GM12878 (cell line): ENCODE measurements around the gene NOP9. TPM values are rescaled to one million over a fixed set of nuclear protein-coding genes. Genes with fewer than 3 reads are reported as not detected.

ENCODE experiments used
- ATAC-seq: fragments of 200-7000 bp; cut with Tn5 transposase; 3 replicates; pipeline ENCODE4 v1.9.1; 2020; ENCODE audit warnings: mild to moderate bottlenecking, moderate library complexity
- BruUV-seq: library from RNA; stranded (reverse); fragments of 400-500 nt; replicated peaks from 2 replicates; lab custom pipeline; 2021; lab: Mats Ljungman, UMichigan
- CTCF ChIA-PET: fragments of 300-600 bp; sonication (Branson Sonifier 250); formaldehyde crosslinking; extraction: SDS; loops from one replicate; lab custom pipeline; 2021; ENCODE audit warnings: inconsistent platforms; lab: Yijun Ruan, JAX
- POLR2A ChIA-PET: fragments of 350-600 bp; formaldehyde crosslinking; extraction: SDS; loops from one replicate; lab custom pipeline; 2021; ENCODE audit warnings: inconsistent platforms; lab: Charles Lee
- RAD21 ChIA-PET: fragments of 300-600 bp; sonication (Branson Sonifier 250); formaldehyde crosslinking; loops from one replicate; lab custom pipeline; 2023; ENCODE audit warnings: antibody characterized with exemption; ENCODE audit not compliant: unreplicated experiment; lab: Charles Lee
- SMC1A ChIA-PET: fragments of 300-600 bp; sonication (Branson Sonifier 250); formaldehyde crosslinking; loops from one replicate; lab custom pipeline; 2023; ENCODE audit not compliant: unreplicated experiment, uncharacterized antibody; lab: Charles Lee
- DNase-seq: peaks from one replicate; pipeline ENCODE4 v3.0.0-alpha.2; 2011; ENCODE audit warnings: low read depth, low spot score
- FAIRE-seq: peaks from 3 replicates; lab custom pipeline; 2011; peaks lifted over from hg19 to GRCh38; lab: Jason Lieb, UNC
- H2AFZ ChIP-seq: 2 replicates; pipeline ENCODE4 v1.6.0; 2011; ENCODE audit warnings: low read depth, low read length, control low read depth; ENCODE audit not compliant: control insufficient read depth
- H3K27ac ChIP-seq: 2 replicates; pipeline ENCODE4 v1.5.1; 2011; ENCODE audit warnings: control low read depth; ENCODE audit not compliant: control insufficient read depth, insufficient read depth
- H3K27me3 ChIP-seq, 2 experiments: replicated peaks in 1 of 2; 2 replicates each; pipeline versions ENCODE4 v1.6.0 to v1.6.1; 2011; ENCODE audit warnings: low read length in 1 of 2; ENCODE audit not compliant: control insufficient read depth in 2 of 2, insufficient read depth in 2 of 2
- H3K36me3 ChIP-seq, 2 experiments: 2 replicates each; pipeline ENCODE4 v1.5.1; 2011; ENCODE audit warnings: low read length in 1 of 2; ENCODE audit not compliant: control insufficient read depth in 2 of 2, insufficient read depth in 2 of 2
- H3K4me1 ChIP-seq: 2 replicates; pipeline ENCODE4 v1.6.1; 2011; ENCODE audit warnings: mild to moderate bottlenecking, low read length, moderate library complexity, mixed read lengths; ENCODE audit not compliant: control insufficient read depth, insufficient read depth
- H3K4me2 ChIP-seq: 2 replicates; pipeline ENCODE4 v1.6.0; 2011; ENCODE audit warnings: control low read depth; ENCODE audit not compliant: control insufficient read depth, insufficient read depth
- H3K4me3 ChIP-seq: fragments of 200-600 bp; sonication (generic); 2 replicates; pipeline ENCODE4 v1.5.1; 2016
- H3K79me2 ChIP-seq: 2 replicates; pipeline ENCODE4 v1.6.0; 2011; ENCODE audit warnings: low read length; ENCODE audit not compliant: control insufficient read depth, insufficient read depth
- H3K9ac ChIP-seq: 2 replicates; pipeline ENCODE4 v1.8.0; 2011; ENCODE audit warnings: low read length, control low read depth, mixed read lengths; ENCODE audit not compliant: control insufficient read depth, insufficient read depth
- H3K9me3 ChIP-seq: replicated peaks from 3 replicates; pipeline ENCODE4 v1.5.1; 2011; ENCODE audit warnings: mild to moderate bottlenecking, low read length; ENCODE audit not compliant: control insufficient read depth, insufficient read depth
- H4K20me1 ChIP-seq: 2 replicates; pipeline ENCODE4 v1.6.0; 2011; ENCODE audit not compliant: control insufficient read depth, insufficient read depth
- BMI1 ChIP-seq: fragments of 450-650 bp; IDR thresholded peaks from 2 replicates; pipeline ENCODE4 v1.6.1; 2016; ENCODE audit warnings: mild to moderate bottlenecking, moderate library complexity, borderline replicate concordance
- CBX5 ChIP-seq: sonication (generic); IDR thresholded peaks from 2 replicates; pipeline ENCODE4 v1.6.1; 2016; ENCODE audit warnings: low read depth, moderate library complexity, mild to moderate bottlenecking, inconsistent platforms
- CHD4 ChIP-seq: fragments of 200-600 bp; sonication (generic); IDR thresholded peaks from 2 replicates; pipeline ENCODE4 v1.6.1; 2016; ENCODE audit warnings: mild to moderate bottlenecking
- FOXM1 ChIP-seq: IDR thresholded peaks from 2 replicates; pipeline ENCODE4 v1.6.1; 2012; ENCODE audit warnings: low read depth, mild to moderate bottlenecking, inconsistent platforms, low read length, moderate library complexity
- IKZF2 ChIP-seq, 2 experiments: fragments of 450-650 bp; IDR thresholded peaks; 2 replicates each; pipeline ENCODE4 v1.6.1; 2017; ENCODE audit warnings: mild to moderate bottlenecking in 2 of 2, moderate library complexity in 2 of 2
- LARP7 ChIP-seq: fragments of 450-650 bp; IDR thresholded peaks from 2 replicates; pipeline ENCODE4 v1.6.1; 2017; ENCODE audit warnings: mild to moderate bottlenecking
- NFXL1 ChIP-seq: fragments of 450-650 bp; IDR thresholded peaks from 2 replicates; pipeline ENCODE4 v1.6.1; 2017; ENCODE audit warnings: antibody characterized with exemption, mild to moderate bottlenecking, borderline replicate concordance
- NR2C2 ChIP-seq: IDR thresholded peaks from 2 replicates; pipeline ENCODE4 v1.6.1; 2011; ENCODE audit warnings: borderline replicate concordance, low read depth; ENCODE audit not compliant: control insufficient read depth, insufficient read length
- PAX8 ChIP-seq: fragments of 450-650 bp; IDR thresholded peaks from 2 replicates; pipeline ENCODE4 v1.6.1; 2017; ENCODE audit warnings: mild to moderate bottlenecking, moderate library complexity
- SRF ChIP-seq, 2 experiments: IDR thresholded peaks; 2 replicates each; pipeline ENCODE4 v1.6.1; 2011; ENCODE audit warnings: low read depth in 2 of 2, low read length in 2 of 2, mild to moderate bottlenecking in 1 of 2, moderate library complexity in 1 of 2
- YY1 ChIP-seq: IDR thresholded peaks from 2 replicates; pipeline ENCODE4 v1.6.1; 2011; ENCODE audit warnings: low read depth, mild to moderate bottlenecking, low read length
- WGBS: methylation state at CpG from one replicate; pipeline ENCODE4 v1.1.6; 2016; ENCODE audit warnings: low lambda C conversion rate; ENCODE audit not compliant: insufficient replicate concordance, insufficient coverage; ENCODE audit errors: missing lambda C conversion rate; 5-methylcytosine and 5-hydroxymethylcytosine counted together
- in situ Hi-C: fragments of 300-500 bp; cut with MboI; formaldehyde crosslinking; loops from 9 replicates; pipeline ENCODE4 v1.14.3; 2018; ENCODE audit warnings: mixed read lengths
- intact Hi-C: fragments of 100-400 bp; cut with micrococcal nuclease; formaldehyde crosslinking; loops from one replicate; pipeline ENCODE4 v1.14.2; 2022; ENCODE audit not compliant: unreplicated experiment
- polyA plus RNA-seq, 11 experiments: library from polyadenylated mRNA; depleted of rRNA in 4 of 11; unstranded in 6 of 11; stranded (reverse) in 5 of 11; fragments of >200 nt; fragmentation: Nextera tagmentation in 4 of 11; fragmentation: Illumina TruSeq in 1 of 11; extraction: Ambion mirVana in 4 of 11; extraction: Trizol in 1 of 11; gene quantifications; 1 replicate in 1 of 11; 2 replicates in 10 of 11; pipeline versions ENCODE4 v1.2.1 to v1.2.3, GENCODE V29; 2011 to 2016; ENCODE audit warnings: inconsistent platforms in 2 of 11, missing spikeins in 2 of 11, low read depth in 1 of 11
- total RNA-seq, 4 experiments: library from RNA; depleted of rRNA in 3 of 4; stranded (reverse); fragments of >200 nt in 3 of 4; fragmentation: Illumina TruSeq in 1 of 4; extraction: Trizol in 1 of 4; gene quantifications; 2 replicates each; pipeline versions ENCODE4 v1.2.1 to v1.2.3, GENCODE V29; 2013 to 2021
- TF ChIP-seq, protein P1 (sequence below): fragments of 450-650 bp; IDR thresholded peaks from 2 replicates; pipeline ENCODE4 v1.6.1; 2014; ENCODE audit warnings: mild to moderate bottlenecking

Gene NOP9
- total and polyA plus RNA-seq, 10 of the 15 experiments (the other 5 are each of a cell fraction or from before 2014, with no cell fraction given): 2.4 to 43.9 (median 20.3) TPM

DNA sequence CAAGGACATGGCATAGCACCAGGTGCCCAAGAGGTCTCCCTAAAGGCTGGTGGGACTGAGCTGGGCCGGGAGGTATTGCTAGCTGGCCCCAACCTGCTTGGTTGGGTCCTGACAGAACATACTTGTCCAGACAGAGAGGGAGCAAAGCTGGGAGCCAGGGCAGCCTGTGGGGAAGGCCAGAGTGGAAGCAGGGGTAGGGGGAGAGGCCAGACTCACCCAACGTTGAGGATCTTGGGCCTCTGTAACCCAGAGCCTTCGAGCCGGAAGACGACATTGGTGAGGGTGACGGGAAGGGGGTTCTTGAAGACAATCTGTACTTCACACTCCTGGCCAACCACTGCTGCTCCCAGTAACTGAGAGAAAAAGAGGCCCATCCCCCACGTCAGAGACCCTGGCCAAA is 45.7 kb upstream of the NOP9 start:
- POLR2A ChIA-PET: interaction anchor here (0.6 kb wide), 1 partner anchor 31 kb away, joined by 11 read pairs; no protein-coding TSS in a partner anchor
- no TSS peak for BruUV-seq
- Histone ChIP-seq H3K4me3 (no peak overlapping the region), H3K4me2 (no peak overlapping the region), H3K9ac (no peak overlapping the region), H4K20me1 (no peaks in the 10 kb centered on the region), H3K36me3 (peaks cover 0 to 3% of the 10 kb centered on the region in 2 experiments; a peak in 2 of 4 replicates), H3K79me2 (no peaks in the 10 kb centered on the region), H3K27ac (no peak overlapping the region), H2AFZ (no peak overlapping the region), H3K9me3 (no peaks in the 10 kb centered on the region), H3K27me3 (no peaks in the 10 kb centered on the region), H3K4me1 (peaks cover 22% of the 10 kb centered on the region)
- SMC1A ChIA-PET: no interaction called here
- intact Hi-C loops (no loop called here), in situ Hi-C loops (no loop called here)
- ATAC-seq (no peak), FAIRE-seq (no peak), DNase-seq (no peak)
- CTCF ChIA-PET: interaction anchor here (0.6 to 2.8 kb wide), 3 partner anchors 11 to 55 kb away, joined by 3 to 16 read pairs (median 4); partner anchors contain the start of gene TINF2
- RAD21 ChIA-PET: no interaction called here
- no peak for TF ChIP-seq YY1
- no peak for TF ChIP-seq CBX5
- no peak for TF ChIP-seq NFXL1
- TF ChIP-seq, protein P1, sequence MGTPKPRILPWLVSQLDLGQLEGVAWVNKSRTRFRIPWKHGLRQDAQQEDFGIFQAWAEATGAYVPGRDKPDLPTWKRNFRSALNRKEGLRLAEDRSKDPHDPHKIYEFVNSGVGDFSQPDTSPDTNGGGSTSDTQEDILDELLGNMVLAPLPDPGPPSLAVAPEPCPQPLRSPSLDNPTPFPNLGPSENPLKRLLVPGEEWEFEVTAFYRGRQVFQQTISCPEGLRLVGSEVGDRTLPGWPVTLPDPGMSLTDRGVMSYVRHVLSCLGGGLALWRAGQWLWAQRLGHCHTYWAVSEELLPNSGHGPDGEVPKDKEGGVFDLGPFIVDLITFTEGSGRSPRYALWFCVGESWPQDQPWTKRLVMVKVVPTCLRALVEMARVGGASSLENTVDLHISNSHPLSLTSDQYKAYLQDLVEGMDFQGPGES: no peak
- no peak for TF ChIP-seq FOXM1
- TF ChIP-seq CHD4: no peak
- TF ChIP-seq PAX8: no peak
- no peak for TF ChIP-seq NR2C2
- no peak for TF ChIP-seq BMI1
- no peak for TF ChIP-seq SRF (IDR thresholded peaks at IDR 0.05; ENCODE audit: low read depth in 2 of 2, low read length in 2 of 2)
- no peak for TF ChIP-seq IKZF2 (IDR thresholded peaks at IDR 0.05)
- no peak for TF ChIP-seq LARP7
- 75% methylated on average over 7 of the region's 7 CpGs for WGBS
